Measurements from ENCODE around the gene MOB1A. TPM values are rescaled to one million over a fixed set of nuclear protein-coding genes. Genes with fewer than 3 reads are reported as not detected.

The MOB1A gene
- total and polyA plus RNA-seq, 2 of the 13 experiments (the other 11 are each of a cell fraction or from before 2014, with no cell fraction given) = 48.2 to 139 TPM

GRCh38 chr2:74205113-74205512, 26.4 kb upstream of the MOB1A start (continued):
- TF ChIP-seq SNAPC4 (CRISPR knock-in tag; IDR thresholded peaks at IDR 0.05) (no peak), KIAA2018 (CRISPR knock-in tag; IDR thresholded peaks at IDR 0.05; ENCODE audit: borderline replicate concordance) (no peak), ATF2 (CRISPR knock-in tag; IDR thresholded peaks at IDR 0.05) (no peak), HNF4A (CRISPR knock-in tag; IDR thresholded peaks at IDR 0.05) (no peak), NR2C2 (CRISPR knock-in tag; IDR thresholded peaks at IDR 0.05; ENCODE audit: borderline replicate concordance) (0 out of 2 replicates have a peak, but pooled peaks have one; percentile 7), JUNB (CRISPR knock-in tag; IDR thresholded peaks at IDR 0.05; ENCODE audit: borderline replicate concordance) (no peak), ZIK1 (CRISPR knock-in tag; IDR thresholded peaks at IDR 0.05; ENCODE audit: borderline replicate concordance, low read depth) (no peak), ZFP41 (CRISPR knock-in tag; IDR thresholded peaks at IDR 0.05; ENCODE audit: borderline replicate concordance) (no peak), RBFOX2 (IDR thresholded peaks at IDR 0.05; ENCODE audit: low read depth, low read length) (peak; percentile 43; the same call in 1 of the 2 replicates), HMG20B (CRISPR knock-in tag; conservative IDR thresholded peaks at IDR 0.05) (no peak), ZNF724P (CRISPR knock-in tag; IDR thresholded peaks at IDR 0.05; ENCODE audit: borderline replicate concordance) (no peak)
